H1 (cell line): ENCODE results near the gene EMC7. TPM values are rescaled to one million over a fixed set of nuclear protein-coding genes. Genes with fewer than 3 reads are reported as not detected.

Experiments
- CTCF ChIA-PET: fragments of 300-600 bp; sonication (Branson Sonifier 250); formaldehyde crosslinking; loops from one replicate; lab custom pipeline; 2021; ENCODE audit not compliant: partially characterized antibody; lab: Charles Lee
- POLR2A ChIA-PET: fragments of 300-600 bp; sonication (Branson Sonifier 250); formaldehyde crosslinking; loops from one replicate; lab custom pipeline; 2021; ENCODE audit warnings: inconsistent platforms; ENCODE audit not compliant: partially characterized antibody; lab: Charles Lee
- DNase-seq, 2 experiments: peaks; one replicate each; pipeline versions ENCODE4 v3.0.0 to v3.0.0-alpha.2; 2010 to 2022; ENCODE audit warnings: low spot score in 2 of 2, low read depth in 1 of 2, mixed read lengths in 1 of 2
- FAIRE-seq: peaks from 2 replicates; lab custom pipeline; 2011; peaks lifted over from hg19 to GRCh38; lab: Jason Lieb, UNC
- H2AFZ ChIP-seq: 2 replicates; pipeline ENCODE4 v1.8.1; 2012; ENCODE audit warnings: low read length, inconsistent platforms
- H2AK5ac ChIP-seq: 2 replicates; pipeline ENCODE4 v1.6.1; 2013; ENCODE audit warnings: low read depth, low read length
- H2BK120ac ChIP-seq: replicated peaks from 2 replicates; pipeline ENCODE3; 2013; ENCODE audit warnings: low read depth, low read length, inconsistent platforms
- H2BK12ac ChIP-seq: 2 replicates; pipeline ENCODE4 v1.6.1; 2013; ENCODE audit warnings: low read depth, low read length
- H2BK15ac ChIP-seq: 2 replicates; pipeline ENCODE4 v1.6.1; 2013; ENCODE audit warnings: low read length
- H2BK20ac ChIP-seq: 2 replicates; pipeline ENCODE4 v1.6.1; 2013; ENCODE audit warnings: low read length
- H2BK5ac ChIP-seq: 2 replicates; pipeline ENCODE4 v1.6.1; 2013; ENCODE audit warnings: low read depth, low read length
- H3K14ac ChIP-seq: 2 replicates; pipeline ENCODE4 v1.6.1; 2013; ENCODE audit warnings: inconsistent platforms; ENCODE audit not compliant: insufficient read length
- H3K18ac ChIP-seq: 2 replicates; pipeline ENCODE4 v1.6.1; 2013; ENCODE audit warnings: low read length; ENCODE audit errors: extremely low read depth
- H3K23ac ChIP-seq: 2 replicates; pipeline ENCODE4 v1.6.1; 2013; ENCODE audit warnings: inconsistent platforms; ENCODE audit not compliant: insufficient read length
- H3K23me2 ChIP-seq: 2 replicates; pipeline ENCODE4 v1.6.1; 2013; ENCODE audit warnings: low read depth, low read length
- H3K27ac ChIP-seq: 2 replicates; pipeline ENCODE4 v1.6.1; 2011; ENCODE audit warnings: low read depth, low read length, inconsistent platforms
- H3K27me3 ChIP-seq, 4 experiments: replicated peaks in 1 of 4; 1 replicate in 1 of 4; 2 replicates in 3 of 4; pipeline versions ENCODE4 v1.6.1 to v1.8.1; 2011 to 2013; ENCODE audit warnings: low read length in 3 of 4, mild to moderate bottlenecking in 3 of 4, inconsistent platforms in 2 of 4, mixed read lengths in 2 of 4, moderate library complexity in 1 of 4; ENCODE audit not compliant: control insufficient read depth in 3 of 4, insufficient read depth in 3 of 4; ENCODE audit errors: extremely low read depth in 1 of 4
- H3K36me3 ChIP-seq, 4 experiments: 2 replicates each; pipeline versions ENCODE4 v1.6.1 to v1.8.1; 2011 to 2013; ENCODE audit warnings: mild to moderate bottlenecking in 4 of 4, low read length in 3 of 4, moderate library complexity in 2 of 4, control low read depth in 1 of 4, inconsistent platforms in 1 of 4; ENCODE audit not compliant: insufficient read depth in 4 of 4, control insufficient read depth in 2 of 4
- H3K4ac ChIP-seq: replicated peaks from 2 replicates; pipeline ENCODE3; 2013; ENCODE audit warnings: low read length, low read depth, mixed read lengths, inconsistent platforms; ENCODE audit not compliant: insufficient read length
- H3K4me1 ChIP-seq, 4 experiments: replicated peaks in 1 of 4; 1 replicate in 1 of 4; 2 replicates in 3 of 4; pipeline versions ENCODE4 v1.6.1 to v1.8.1; 2011 to 2013; ENCODE audit warnings: low read length in 3 of 4, inconsistent platforms in 2 of 4, mixed read lengths in 1 of 4; ENCODE audit not compliant: insufficient read depth in 4 of 4, control insufficient read depth in 3 of 4
- H3K4me2 ChIP-seq, 2 experiments: 2 replicates each; pipeline versions ENCODE4 v1.6.1 to v1.8.1; 2011 to 2013; ENCODE audit warnings: low read depth in 2 of 2, low read length in 2 of 2, control low read depth in 1 of 2, inconsistent platforms in 1 of 2, mild to moderate bottlenecking in 1 of 2; ENCODE audit not compliant: insufficient read depth in 1 of 2
- H3K4me3 ChIP-seq, 4 experiments: fragments of 200-600, 300-600 bp in 1 of 4; sonication (generic), shearing (Covaris generic), sonication (Bioruptor Twin) in 1 of 4; 2 replicates each; pipeline versions ENCODE4 v1.5.1 to v1.8.1; 2011 to 2016; ENCODE audit warnings: low read length in 4 of 4, low read depth in 3 of 4, control low read depth in 2 of 4, inconsistent platforms in 2 of 4, mild to moderate bottlenecking in 2 of 4, mixed read lengths in 1 of 4, moderate library complexity in 1 of 4; ENCODE audit not compliant: insufficient read depth in 2 of 4; ENCODE audit errors: extremely low read depth in 1 of 4
- H3K56ac ChIP-seq: replicated peaks from 2 replicates; pipeline ENCODE3; 2013; ENCODE audit warnings: low read depth, mild to moderate bottlenecking, mixed read lengths, low read length, inconsistent platforms; ENCODE audit not compliant: insufficient read length
- H3K79me1 ChIP-seq: 2 replicates; pipeline ENCODE4 v1.6.1; 2013; ENCODE audit warnings: low read depth, low read length, control low read depth
- H3K79me2 ChIP-seq, 2 experiments: 2 replicates each; pipeline versions ENCODE4 v1.6.1 to v1.8.1; 2012 to 2013; ENCODE audit warnings: low read length in 2 of 2, mild to moderate bottlenecking in 2 of 2, inconsistent platforms in 1 of 2; ENCODE audit not compliant: insufficient read depth in 2 of 2, control insufficient read depth in 1 of 2
- H3K9ac ChIP-seq, 4 experiments: replicated peaks in 1 of 4; 1 replicate in 1 of 4; 2 replicates in 3 of 4; pipeline versions ENCODE4 v1.6.1 to v1.8.1; 2011 to 2013; ENCODE audit warnings: low read depth in 3 of 4, low read length in 3 of 4, control low read depth in 2 of 4, mild to moderate bottlenecking in 2 of 4, moderate library complexity in 2 of 4, inconsistent platforms in 1 of 4; ENCODE audit errors: extremely low read depth in 1 of 4
- H3K9me3 ChIP-seq, 2 experiments: 2 replicates each; pipeline versions ENCODE4 v1.6.1 to v1.8.1; 2012 to 2013; ENCODE audit warnings: mild to moderate bottlenecking in 2 of 2, moderate library complexity in 2 of 2, control low read depth in 1 of 2, inconsistent platforms in 1 of 2, low read depth in 1 of 2, low read length in 1 of 2, mixed read lengths in 1 of 2; ENCODE audit not compliant: insufficient read depth in 2 of 2
- H4K20me1 ChIP-seq, 2 experiments: replicated peaks in 1 of 2; 2 replicates each; pipeline versions ENCODE3 to v1.8.1; 2011 to 2013; ENCODE audit warnings: inconsistent platforms in 2 of 2, low read length in 2 of 2, mild to moderate bottlenecking in 1 of 2; ENCODE audit not compliant: insufficient read depth in 2 of 2, control insufficient read depth in 1 of 2
- H4K5ac ChIP-seq: 2 replicates; pipeline ENCODE4 v1.6.1; 2013; ENCODE audit warnings: low read length, low read depth, mixed read lengths, inconsistent platforms; ENCODE audit not compliant: insufficient read length
- H4K8ac ChIP-seq: 2 replicates; pipeline ENCODE4 v1.8.0; 2013; ENCODE audit warnings: mild to moderate bottlenecking, moderate library complexity, low read length, inconsistent platforms; ENCODE audit not compliant: insufficient read depth; ENCODE audit errors: extremely low read depth
- H4K91ac ChIP-seq: replicated peaks from 2 replicates; pipeline ENCODE3; 2013; ENCODE audit warnings: low read length, mixed read lengths, inconsistent platforms; ENCODE audit not compliant: insufficient read length
- SUZ12 ChIP-seq: fragments of 200-600 bp; sonication (generic); IDR thresholded peaks from 2 replicates; pipeline ENCODE4 v1.6.1; 2012; ENCODE audit warnings: mild to moderate bottlenecking, inconsistent platforms, low read length, moderate library complexity, mixed read lengths
- WGBS, 2 experiments: shearing (Covaris generic) in 1 of 2; methylation state at CpG; one replicate each; pipeline versions ENCODE4 v1.1.6 to v1.1.7; 2013 to 2015; ENCODE audit warnings: low lambda C conversion rate in 2 of 2, mixed read lengths in 2 of 2, inconsistent platforms in 1 of 2, low coverage in 1 of 2, missing lambda C conversion rate in 1 of 2; ENCODE audit not compliant: insufficient replicate concordance in 2 of 2, insufficient coverage in 1 of 2, insufficient read length in 1 of 2; ENCODE audit errors: extremely low coverage in 1 of 2, missing lambda C conversion rate in 1 of 2; 5-methylcytosine and 5-hydroxymethylcytosine counted together
- polyA plus RNA-seq, 7 experiments: library from polyadenylated mRNA; depleted of rRNA in 3 of 7; stranded (reverse) in 5 of 7; unstranded in 2 of 7; fragments of >200 nt in 5 of 7; fragments of 200-250 nt in 2 of 7; gene quantifications; 1 replicate in 5 of 7; 2 replicates in 1 of 7; 4 replicates in 1 of 7; pipeline versions ENCODE4 v1.2.1 to v1.2.3, GENCODE V29; 2011 to 2013; ENCODE audit warnings: missing spikeins in 2 of 7, mixed read lengths in 2 of 7
- total RNA-seq: library from RNA; stranded (reverse); fragmentation: NEBNext Ultra II Directional; extraction: Animal tissue kit (Norgen Biotek cat#: 25700); gene quantifications from 2 replicates; pipeline ENCODE4 v1.2.1, GENCODE V29; 2021

The EMC7 gene
- total and polyA plus RNA-seq, 2 of the 8 experiments (the other 6 are each of a cell fraction or from before 2014, with no cell fraction given) = 29.0 to 39.0 TPM

DNA sequence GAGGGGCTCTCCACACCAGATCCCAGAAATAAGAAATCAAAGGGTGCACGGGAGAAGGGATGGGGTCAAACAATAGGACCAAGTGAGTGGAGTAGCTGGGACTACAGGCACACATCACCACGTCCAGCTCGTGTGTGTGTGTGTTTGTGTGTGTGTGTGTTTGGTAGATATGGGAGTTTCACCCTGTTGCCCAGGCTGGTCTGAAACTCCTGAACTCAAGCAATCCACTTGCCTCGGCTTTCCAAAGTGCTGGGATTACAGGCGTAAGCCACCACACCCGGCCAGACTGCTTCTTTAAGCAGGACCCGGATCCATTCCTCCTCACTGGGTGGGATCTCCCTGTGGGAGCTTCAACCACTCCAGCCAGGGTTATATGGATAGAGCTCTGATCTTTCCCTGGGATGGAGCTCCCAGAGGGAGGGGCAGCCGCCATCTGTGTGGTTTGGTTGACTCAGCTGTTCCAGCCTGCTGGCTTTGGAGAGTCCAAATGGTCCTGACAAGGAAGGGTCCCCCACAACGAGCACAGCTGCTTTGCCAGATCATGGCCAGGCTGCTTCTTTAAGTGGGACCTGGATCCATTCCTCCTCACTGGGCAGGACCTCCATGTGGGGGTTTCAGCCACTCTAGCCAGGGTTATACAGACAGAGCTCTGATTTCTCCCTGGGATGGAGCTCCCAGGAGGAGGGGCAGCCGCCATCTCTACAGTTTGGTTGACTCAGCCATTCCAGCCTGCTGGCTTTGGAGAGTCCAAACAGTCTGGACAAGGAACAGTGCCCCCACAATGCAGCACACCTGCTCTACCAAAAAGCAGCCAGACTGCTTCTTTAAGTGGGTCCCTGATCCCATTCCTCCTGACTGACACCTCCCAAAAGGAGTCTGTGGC, 53.5 kb downstream of the EMC7 start:
- no peaks in the 10 kb centered on the region for H3K79me1 ChIP-seq
- H2BK20ac ChIP-seq = no peak overlapping the region
- 82% methylated on average over 9 of the region's 10 CpGs; no CpG with 5 or more reads in 1 of the 2 experiments for WGBS, 2 experiments
- H3K4me1 ChIP-seq = no peaks in the 10 kb centered on the region
- no peak overlapping the region for H3K27ac ChIP-seq
- H3K9me3 ChIP-seq = 0 out of 4 replicates have a peak, but pooled peaks cover 0 to 3% of the 10 kb centered on the region in 2 experiments
- H2BK120ac ChIP-seq = no peak overlapping the region
- H3K56ac ChIP-seq = no peak overlapping the region
- 0 out of 2 replicates have a peak overlapping the region, but pooled peaks have one; percentile 46 for H2BK15ac ChIP-seq
- H4K20me1 ChIP-seq = no peaks in the 10 kb centered on the region
- no peak overlapping the region for H4K5ac ChIP-seq
- no peak overlapping the region for H2BK12ac ChIP-seq
- CTCF ChIA-PET = no interaction called here
- H3K79me2 ChIP-seq = no peaks in the 10 kb centered on the region
- POLR2A ChIA-PET = interaction anchor here (0.7 to 1.1 kb wide), 2 partner anchors 9 to 20 kb away, joined by 3 to 4 read pairs; no protein-coding TSS in a partner anchor
- no peak overlapping the region for H2AK5ac ChIP-seq
- no peak overlapping the region for H3K9ac ChIP-seq
- no peak overlapping the region for H3K18ac ChIP-seq
- H4K8ac ChIP-seq = peak overlapping the region; percentile 11
- no peak overlapping the region for H2BK5ac ChIP-seq
- no peak overlapping the region for H2AFZ ChIP-seq
- no peaks in the 10 kb centered on the region for H3K23me2 ChIP-seq
- no peak for TF ChIP-seq SUZ12
- H3K4ac ChIP-seq = no peak overlapping the region
- H3K4me2 ChIP-seq = no peak overlapping the region
- no peak overlapping the region for H3K23ac ChIP-seq
- DNase-seq = no peak
- H3K14ac ChIP-seq = no peak overlapping the region
- H3K36me3 ChIP-seq = no peaks in the 10 kb centered on the region
- no peaks in the 10 kb centered on the region; a peak in 1 of 7 replicates for H3K27me3 ChIP-seq
- no peak overlapping the region for H3K4me3 ChIP-seq
- no peak for FAIRE-seq
- H4K91ac ChIP-seq = no peak overlapping the region
